OCI-LY3 (cell line): ENCODE measurements around the gene GATA2.

Experiments used
- H2AFZ ChIP-seq: fragments of 200-600, 300-600 bp; shearing (Covaris generic); 2 replicates; pipeline ENCODE4 v1.6.0; 2014; ENCODE audit warnings: antibody characterized with exemption, low read depth, low read length
- H3K27ac ChIP-seq: fragments of 200-600, 300-600 bp; sonication (generic); 2 replicates; pipeline ENCODE4 v1.5.1; 2014; ENCODE audit warnings: mild to moderate bottlenecking, low read length, moderate library complexity, mixed read lengths
- H3K27me3 ChIP-seq: fragments of 200-600, 300-600 bp; sonication (generic); 2 replicates; pipeline ENCODE4 v1.6.1; 2014; ENCODE audit warnings: low read depth, low read length, mixed read lengths
- H3K36me3 ChIP-seq: fragments of 200-600, 300-600 bp; sonication (generic); replicated peaks from 2 replicates; pipeline ENCODE3; 2014; ENCODE audit warnings: low read depth, low read length, mixed read lengths
- H3K4me1 ChIP-seq: fragments of 300-600, 200-600 bp; sonication (generic); 2 replicates; pipeline ENCODE4 v1.6.1; 2014; ENCODE audit warnings: low read length, mixed read lengths
- H3K4me2 ChIP-seq: fragments of 200-600, 300-600 bp; sonication (generic); 2 replicates; pipeline ENCODE4 v1.6.1; 2014; ENCODE audit warnings: low read length, mixed read lengths
- H3K4me3 ChIP-seq: fragments of 300-600, 200-600 bp; sonication (generic); 2 replicates; pipeline ENCODE4 v1.5.1; 2014; ENCODE audit warnings: antibody characterized with exemption, mild to moderate bottlenecking, low read length, moderate library complexity
- H3K79me2 ChIP-seq: fragments of 300-600, 200-600 bp; shearing (Covaris generic); 2 replicates; pipeline ENCODE4 v1.6.1; 2014; ENCODE audit warnings: mild to moderate bottlenecking, low read length, mixed read lengths
- H3K9ac ChIP-seq: fragments of 300-600, 200-600 bp; shearing (Covaris generic); 2 replicates; pipeline ENCODE4 v1.6.0; 2014; ENCODE audit warnings: mild to moderate bottlenecking, low read length, moderate library complexity
- H3K9me3 ChIP-seq: fragments of 200-600, 300-600 bp; shearing (Covaris generic); 2 replicates; pipeline ENCODE4 v1.6.1; 2014; ENCODE audit warnings: low read length, mixed read lengths; ENCODE audit not compliant: insufficient read depth
- H4K20me1 ChIP-seq: fragments of 200-600, 300-600 bp; sonication (generic); 2 replicates; pipeline ENCODE4 v1.6.1; 2016; ENCODE audit warnings: low read length, mixed read lengths; ENCODE audit not compliant: insufficient read depth
- EZH2phosphoT487 ChIP-seq: fragments of 200-600 bp; shearing (Covaris generic); IDR thresholded peaks from 2 replicates; pipeline ENCODE4 v1.6.1; 2018; ENCODE audit warnings: antibody characterized with exemption, mixed run types, low read depth
- TF ChIP-seq, protein P1 (sequence below): fragments of 200-600, 300-600 bp; sonication (generic); IDR thresholded peaks from 2 replicates; pipeline ENCODE4 v1.5.1; 2014; ENCODE audit warnings: antibody characterized with exemption, low read length, low read depth

GATA2 gene

DNA sequence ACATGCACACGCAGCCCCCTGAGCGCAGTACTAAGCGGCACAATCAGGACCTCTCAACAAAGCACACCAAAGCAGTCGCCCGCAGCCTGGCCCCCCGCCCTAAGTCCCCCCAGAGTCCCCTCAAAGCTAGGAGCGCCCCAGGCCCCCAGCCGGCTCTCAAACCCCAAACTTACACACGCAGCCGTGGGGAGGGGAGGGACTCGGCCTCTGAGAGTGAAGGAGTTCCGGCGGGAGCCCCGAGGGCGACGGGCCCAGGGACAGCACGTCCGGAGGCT is 5.5 kb downstream of the GATA2 start:
- Histone ChIP-seq H3K79me2 (no peaks in the 10 kb centered on the region), H3K4me3 (no peak overlapping the region), H3K9ac (no peak overlapping the region), H3K27ac (no peak overlapping the region), H3K9me3 (no peaks in the 10 kb centered on the region), H2AFZ (no peak overlapping the region), H3K36me3 (no peaks in the 10 kb centered on the region), H3K4me2 (no peak overlapping the region), H4K20me1 (no peaks in the 10 kb centered on the region), H3K27me3 (peaks cover 19% of the 10 kb centered on the region), H3K4me1 (no peaks in the 10 kb centered on the region)
- TF ChIP-seq, protein P1, sequence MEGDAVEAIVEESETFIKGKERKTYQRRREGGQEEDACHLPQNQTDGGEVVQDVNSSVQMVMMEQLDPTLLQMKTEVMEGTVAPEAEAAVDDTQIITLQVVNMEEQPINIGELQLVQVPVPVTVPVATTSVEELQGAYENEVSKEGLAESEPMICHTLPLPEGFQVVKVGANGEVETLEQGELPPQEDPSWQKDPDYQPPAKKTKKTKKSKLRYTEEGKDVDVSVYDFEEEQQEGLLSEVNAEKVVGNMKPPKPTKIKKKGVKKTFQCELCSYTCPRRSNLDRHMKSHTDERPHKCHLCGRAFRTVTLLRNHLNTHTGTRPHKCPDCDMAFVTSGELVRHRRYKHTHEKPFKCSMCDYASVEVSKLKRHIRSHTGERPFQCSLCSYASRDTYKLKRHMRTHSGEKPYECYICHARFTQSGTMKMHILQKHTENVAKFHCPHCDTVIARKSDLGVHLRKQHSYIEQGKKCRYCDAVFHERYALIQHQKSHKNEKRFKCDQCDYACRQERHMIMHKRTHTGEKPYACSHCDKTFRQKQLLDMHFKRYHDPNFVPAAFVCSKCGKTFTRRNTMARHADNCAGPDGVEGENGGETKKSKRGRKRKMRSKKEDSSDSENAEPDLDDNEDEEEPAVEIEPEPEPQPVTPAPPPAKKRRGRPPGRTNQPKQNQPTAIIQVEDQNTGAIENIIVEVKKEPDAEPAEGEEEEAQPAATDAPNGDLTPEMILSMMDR, result no peak
- no peak for TF ChIP-seq EZH2phosphoT487

DNA sequence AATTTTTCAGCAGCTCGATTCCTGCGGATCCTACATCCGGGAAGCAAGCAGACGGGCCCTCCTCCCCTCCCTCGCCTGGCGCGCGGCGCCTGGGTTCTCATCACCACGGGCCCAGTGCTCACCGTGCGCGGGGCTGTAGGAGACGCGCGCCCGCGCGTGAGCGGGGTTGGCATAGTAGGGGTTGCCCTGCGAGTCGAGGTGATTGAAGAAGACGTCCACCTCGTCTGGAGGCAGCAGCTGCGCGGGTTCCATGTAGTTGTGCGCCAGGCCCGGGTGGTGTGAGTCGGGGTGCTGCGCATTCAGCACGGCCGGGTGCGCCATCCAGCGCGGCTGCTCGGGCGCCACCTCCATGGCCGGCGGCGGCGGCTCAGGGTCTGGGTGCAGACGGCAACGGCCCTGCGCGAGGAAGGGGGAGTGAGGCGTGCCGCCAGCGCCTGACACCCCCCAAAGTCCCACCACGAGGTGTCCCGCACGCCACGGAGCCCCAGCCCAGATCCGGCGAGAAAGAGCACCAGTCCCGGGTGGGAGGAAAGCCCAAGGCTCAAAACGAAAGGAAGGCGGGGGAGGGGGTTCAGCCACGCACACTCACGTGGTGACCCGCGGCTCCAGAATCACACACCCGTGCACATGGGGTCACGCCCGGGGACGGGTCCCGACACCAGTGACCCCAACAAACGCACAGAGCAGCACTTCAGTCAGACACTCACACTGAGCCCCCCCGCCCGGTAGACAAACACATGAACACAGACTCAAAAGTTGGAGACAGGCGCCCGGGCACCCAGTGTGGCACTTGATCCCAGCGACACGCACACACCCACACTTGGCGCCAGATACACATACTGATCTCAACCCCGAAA is 6.1 kb downstream of the GATA2 start:
- no peak overlapping the region for H3K27ac ChIP-seq
- no peak overlapping the region for H3K9ac ChIP-seq
- peaks cover 24% of the 10 kb centered on the region for H3K27me3 ChIP-seq
- H3K79me2 ChIP-seq, result no peaks in the 10 kb centered on the region
- no peaks in the 10 kb centered on the region for H3K9me3 ChIP-seq
- H3K4me2 ChIP-seq, result no peak overlapping the region
- H3K36me3 ChIP-seq, result no peaks in the 10 kb centered on the region
- H3K4me3 ChIP-seq, result no peak overlapping the region
- no peak for TF ChIP-seq EZH2phosphoT487
- TF ChIP-seq, protein P1, result no peak
- no peaks in the 10 kb centered on the region for H4K20me1 ChIP-seq
- H2AFZ ChIP-seq, result no peak overlapping the region
- no peaks in the 10 kb centered on the region for H3K4me1 ChIP-seq

DNA sequence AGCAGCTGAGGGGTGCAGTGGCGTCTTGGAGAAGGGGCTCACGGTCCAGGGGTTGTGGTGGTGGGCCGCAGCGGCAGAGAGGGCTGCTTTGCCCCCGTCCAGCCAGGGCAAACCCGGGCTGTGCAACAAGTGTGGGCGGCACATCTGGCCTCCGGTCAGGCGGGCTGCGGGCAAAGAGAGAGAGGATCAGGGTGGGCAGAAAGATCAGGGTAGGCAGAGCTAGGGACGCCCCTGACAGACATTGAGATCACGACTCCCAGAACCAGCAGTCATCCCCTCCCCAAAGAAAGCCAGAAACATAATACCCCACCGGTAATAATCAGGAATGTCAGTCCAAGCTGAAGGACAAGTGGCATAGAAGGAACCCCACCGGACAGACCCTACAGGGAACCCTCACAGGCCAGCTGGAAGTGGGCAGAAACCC is 6.8 kb downstream of the GATA2 start:
- no peak overlapping the region for H3K27ac ChIP-seq
- H3K4me3 ChIP-seq, result no peak overlapping the region
- H4K20me1 ChIP-seq, result no peaks in the 10 kb centered on the region
- peaks cover 24% of the 10 kb centered on the region for H3K27me3 ChIP-seq
- no peak overlapping the region for H3K4me2 ChIP-seq
- H2AFZ ChIP-seq, result no peak overlapping the region
- no peaks in the 10 kb centered on the region for H3K4me1 ChIP-seq
- TF ChIP-seq EZH2phosphoT487, result no peak
- TF ChIP-seq, protein P1, result no peak
- H3K79me2 ChIP-seq, result no peaks in the 10 kb centered on the region
- no peaks in the 10 kb centered on the region for H3K36me3 ChIP-seq
- no peak overlapping the region for H3K9ac ChIP-seq
- no peaks in the 10 kb centered on the region for H3K9me3 ChIP-seq

DNA sequence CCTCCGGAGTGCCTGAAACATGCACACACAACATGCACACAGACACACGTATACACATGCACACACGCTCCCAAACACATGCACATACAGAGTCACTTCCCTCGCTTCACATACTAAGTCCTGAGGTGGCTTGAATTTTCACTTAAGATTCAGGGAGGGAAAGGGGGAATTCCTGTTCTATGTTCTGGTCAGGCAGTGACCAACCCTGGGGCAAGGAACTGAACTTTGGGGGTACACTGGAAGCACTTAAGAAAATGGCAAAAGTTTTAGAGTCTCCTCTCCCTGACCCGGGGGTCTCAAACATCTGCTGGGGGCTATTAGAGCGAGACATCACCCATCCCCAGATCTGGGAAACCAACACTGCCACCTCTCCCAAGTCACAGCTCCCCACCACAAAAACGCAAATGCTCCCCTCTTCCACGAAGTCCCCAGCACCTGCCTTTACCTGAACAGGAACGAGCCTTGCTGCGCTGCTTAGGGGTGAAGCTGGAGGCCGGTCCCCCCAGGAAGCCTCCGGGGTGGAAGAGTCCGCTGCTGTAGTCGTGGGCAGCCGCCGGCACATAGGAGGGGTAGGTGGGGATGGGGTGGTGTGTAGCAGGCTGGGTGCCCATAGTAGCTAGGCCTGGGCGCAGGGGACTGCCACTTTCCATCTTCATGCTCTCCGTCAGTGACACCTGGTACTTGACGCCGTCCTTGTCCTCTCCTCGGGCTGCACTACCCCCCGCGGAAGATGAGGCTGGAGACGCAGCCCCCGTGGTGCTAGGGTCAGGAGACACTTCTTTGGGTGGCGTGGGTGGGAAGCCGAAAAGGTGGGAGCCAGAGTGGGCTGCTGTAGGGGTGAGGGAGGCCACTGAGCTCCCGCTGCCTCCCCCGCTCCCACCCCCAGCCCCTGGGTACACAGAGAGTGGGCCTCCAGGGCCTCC is 7.5 kb downstream of the GATA2 start:
- Histone ChIP-seq H3K4me3 (no peak overlapping the region), H3K79me2 (no peaks in the 10 kb centered on the region), H4K20me1 (no peaks in the 10 kb centered on the region), H2AFZ (no peak overlapping the region), H3K36me3 (no peaks in the 10 kb centered on the region), H3K27ac (no peak overlapping the region), H3K9me3 (no peaks in the 10 kb centered on the region), H3K4me2 (no peak overlapping the region), H3K9ac (no peak overlapping the region), H3K4me1 (no peaks in the 10 kb centered on the region), H3K27me3 (peaks cover 24% of the 10 kb centered on the region)
- TF ChIP-seq, protein P1, result no peak
- TF ChIP-seq EZH2phosphoT487, result no peak
